Islet precursor cell (in vitro differentiated cells): ENCODE data around the gene CD9.
A peak's percentile ranks its signal among the peaks of the same experiment; 100 is the strongest.
"Not testable (repeated sequence)": the region's sequence is repeated elsewhere in the genome, so short reads cannot be mapped to it uniquely, and the experiment has no call there.

ENCODE experiments used
- DNase-seq: peaks from one replicate; pipeline ENCODE4 v3.0.0-alpha.2; 2018

Gene CD9, protein sequence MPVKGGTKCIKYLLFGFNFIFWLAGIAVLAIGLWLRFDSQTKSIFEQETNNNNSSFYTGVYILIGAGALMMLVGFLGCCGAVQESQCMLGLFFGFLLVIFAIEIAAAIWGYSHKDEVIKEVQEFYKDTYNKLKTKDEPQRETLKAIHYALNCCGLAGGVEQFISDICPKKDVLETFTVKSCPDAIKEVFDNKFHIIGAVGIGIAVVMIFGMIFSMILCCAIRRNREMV

DNA sequence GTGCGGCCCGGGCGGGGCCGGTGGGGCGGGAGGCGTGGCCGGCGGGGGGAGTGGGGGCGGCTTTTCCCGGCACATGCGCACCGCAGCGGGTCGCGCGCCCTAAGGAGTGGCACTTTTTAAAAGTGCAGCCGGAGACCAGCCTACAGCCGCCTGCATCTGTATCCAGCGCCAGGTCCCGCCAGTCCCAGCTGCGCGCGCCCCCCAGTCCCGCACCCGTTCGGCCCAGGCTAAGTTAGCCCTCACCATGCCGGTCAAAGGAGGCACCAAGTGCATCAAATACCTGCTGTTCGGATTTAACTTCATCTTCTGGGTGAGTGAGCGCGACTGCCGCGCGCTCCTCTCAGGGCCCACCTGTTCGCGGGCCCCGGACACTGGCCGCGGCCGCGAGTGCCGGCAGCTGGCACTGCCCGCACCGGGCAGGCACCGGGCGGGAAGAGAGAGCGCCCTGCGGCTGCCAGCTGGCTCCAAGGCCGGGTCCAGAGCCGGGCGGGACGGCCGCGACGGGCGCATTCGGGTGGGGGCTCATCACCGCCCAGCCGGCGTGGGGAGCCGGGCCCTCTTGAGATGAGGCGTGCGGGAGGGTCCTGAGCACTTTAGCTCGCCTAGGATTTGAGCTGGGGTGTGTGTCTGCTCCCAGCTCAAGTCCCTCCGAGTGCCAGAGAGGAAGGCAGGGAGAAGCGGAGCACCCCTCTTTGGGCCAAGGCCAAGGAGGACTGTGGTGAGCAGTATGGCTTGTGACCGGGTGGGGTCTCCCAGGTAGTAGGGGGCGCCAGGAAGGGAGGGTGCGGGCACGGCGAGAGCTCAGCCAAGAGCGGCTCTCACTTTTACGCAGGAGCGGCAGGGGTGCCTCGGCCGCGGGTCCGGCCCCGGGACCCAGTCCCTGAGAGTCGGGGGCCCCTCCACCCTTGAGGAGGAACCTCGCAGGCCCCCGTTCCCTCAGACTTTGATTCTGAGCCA lies at the start of gene CD9:
CD9 (plus strand) TSS at position 145 of the 957 bp plus-strand sequence; CDS start at position 245, 100 bp downstream.
- DNase-seq = peak; percentile 59

DNA sequence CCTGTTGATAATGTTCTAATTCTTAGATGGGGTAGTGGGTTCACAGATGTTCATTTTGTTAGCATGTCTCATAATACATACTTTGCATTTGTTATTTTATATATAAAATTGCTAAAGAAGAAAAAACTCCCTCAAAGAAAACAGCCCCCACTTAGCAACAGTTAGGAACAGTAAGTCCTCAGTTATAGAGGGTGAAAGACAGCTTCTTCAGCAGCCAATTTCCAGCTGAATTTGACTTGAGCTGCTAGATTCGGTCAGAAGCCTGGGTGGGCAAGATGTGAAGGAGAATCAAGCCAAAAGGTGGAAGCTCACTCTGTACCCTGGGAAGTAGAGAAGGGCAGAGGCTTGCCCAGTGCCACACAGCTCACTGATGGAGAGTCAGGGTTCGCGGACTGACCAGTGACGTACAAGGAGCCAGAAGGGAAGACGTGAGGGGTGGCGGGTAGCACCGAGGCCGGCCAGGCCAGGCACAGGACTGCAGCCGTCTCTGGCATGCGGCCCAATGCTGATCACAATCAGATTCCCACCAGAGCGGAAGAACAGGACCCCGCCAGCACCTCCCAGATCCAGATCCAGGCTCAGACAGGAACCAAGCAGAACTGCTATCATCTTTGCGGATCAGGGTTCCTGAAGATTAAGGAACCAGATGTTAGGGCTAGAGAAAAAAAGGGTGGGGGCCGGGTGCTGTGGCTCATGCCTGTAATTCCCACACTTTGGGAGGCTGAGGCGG lies 45.3 kb upstream of the CD9 start:
- peak; percentile 82 for DNase-seq

DNA sequence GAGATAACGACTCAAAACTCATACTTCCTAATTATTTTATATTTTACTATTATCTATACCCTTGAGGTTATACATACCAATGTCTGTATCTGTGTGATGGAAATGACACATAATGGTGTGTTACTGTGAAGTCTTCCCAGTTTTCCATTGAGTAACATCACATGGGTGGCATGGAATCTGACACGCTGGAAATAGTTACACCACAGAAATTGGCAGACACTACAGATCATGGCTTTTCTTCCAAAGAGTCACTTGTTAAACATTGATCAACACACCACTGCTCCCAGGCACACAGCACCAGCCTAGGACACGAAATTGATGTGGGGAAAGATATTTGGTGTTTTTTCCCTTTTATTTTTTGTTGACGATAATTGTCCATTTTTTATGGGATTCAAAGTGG lies 42.7 kb upstream of the CD9 start:
- no peak for DNase-seq

DNA sequence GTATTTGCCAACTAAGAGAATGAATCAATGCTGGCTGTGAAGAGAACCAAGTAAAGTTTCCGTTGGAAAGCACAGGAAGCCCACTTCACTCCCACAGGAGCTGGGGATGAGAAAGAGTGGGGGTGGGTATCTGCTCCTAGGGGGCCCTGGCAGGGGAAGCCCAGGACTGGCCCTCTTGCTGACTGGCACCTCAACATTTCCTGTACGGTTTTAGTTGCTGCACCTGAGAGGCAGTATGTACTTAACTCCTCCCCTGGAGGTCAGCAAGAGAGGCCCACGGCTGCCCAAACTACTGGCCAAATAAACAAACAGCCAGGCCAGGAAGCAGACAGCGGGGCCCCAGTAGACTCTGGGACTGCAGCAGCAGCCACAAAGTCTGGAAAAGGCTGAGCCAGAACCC lies 41.9 kb upstream of the CD9 start:
- no peak for DNase-seq

DNA sequence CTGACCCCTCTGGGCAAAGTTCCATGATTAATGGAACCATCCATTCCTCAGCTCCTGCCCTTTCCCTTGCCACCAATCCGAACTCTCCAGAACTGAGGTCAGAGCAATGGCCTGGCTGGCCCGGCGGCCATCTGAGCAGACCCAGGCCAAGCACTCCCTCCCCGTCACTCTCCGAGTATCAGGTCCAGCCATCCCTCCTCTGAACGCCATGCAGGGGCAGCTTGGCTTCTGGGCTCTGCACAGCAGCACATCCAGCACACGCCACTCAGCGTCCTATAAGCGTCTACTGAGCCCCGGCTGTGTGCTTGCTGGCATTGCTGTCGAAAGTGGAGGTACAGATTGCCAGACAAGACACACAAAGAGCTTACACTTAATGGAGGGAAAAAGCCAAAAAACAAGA lies 41.5 kb upstream of the CD9 start:
- no peak for DNase-seq

DNA sequence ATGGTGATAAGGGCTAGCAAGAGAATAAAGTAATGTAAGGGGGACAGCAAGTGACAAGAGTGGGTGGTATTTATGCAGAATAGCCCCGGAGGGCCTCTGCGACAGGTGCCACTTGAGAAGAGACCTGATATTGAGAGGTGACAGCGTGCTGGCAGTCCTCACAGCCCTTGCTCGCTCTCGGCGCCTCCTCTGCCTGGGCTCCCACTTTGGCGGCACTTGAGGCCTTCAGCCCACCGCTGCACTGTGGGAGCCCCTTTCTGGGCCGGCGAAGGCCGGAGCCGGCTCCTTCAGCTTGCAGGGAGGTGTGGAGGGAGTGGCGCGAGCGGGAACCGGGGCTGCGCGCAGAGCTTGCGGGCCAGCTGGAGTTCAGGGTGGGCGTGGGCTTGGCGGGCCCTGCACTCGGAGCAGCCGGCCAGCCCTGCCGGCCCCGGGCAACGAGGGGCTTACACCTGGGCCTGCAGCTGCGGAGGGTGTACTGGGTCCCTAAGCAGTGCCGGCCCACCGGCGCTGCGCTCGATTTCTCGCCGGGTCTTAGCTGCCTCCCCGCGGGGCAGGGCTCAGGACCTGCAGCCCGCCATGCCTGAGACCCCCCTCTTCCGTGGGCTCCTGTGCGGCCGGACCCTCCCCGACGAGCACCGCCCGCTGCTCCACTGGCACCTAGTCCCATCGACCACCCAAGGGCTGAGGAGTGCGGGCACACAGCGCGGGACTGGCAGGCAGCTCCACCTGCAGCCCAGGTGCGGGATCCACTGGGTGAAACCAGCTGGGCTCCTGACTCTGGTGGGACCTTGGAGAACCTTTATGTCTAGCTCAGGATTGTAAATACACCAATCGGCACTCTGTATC lies 40.8 kb upstream of the CD9 start:
- not testable (repeated sequence) for DNase-seq

DNA sequence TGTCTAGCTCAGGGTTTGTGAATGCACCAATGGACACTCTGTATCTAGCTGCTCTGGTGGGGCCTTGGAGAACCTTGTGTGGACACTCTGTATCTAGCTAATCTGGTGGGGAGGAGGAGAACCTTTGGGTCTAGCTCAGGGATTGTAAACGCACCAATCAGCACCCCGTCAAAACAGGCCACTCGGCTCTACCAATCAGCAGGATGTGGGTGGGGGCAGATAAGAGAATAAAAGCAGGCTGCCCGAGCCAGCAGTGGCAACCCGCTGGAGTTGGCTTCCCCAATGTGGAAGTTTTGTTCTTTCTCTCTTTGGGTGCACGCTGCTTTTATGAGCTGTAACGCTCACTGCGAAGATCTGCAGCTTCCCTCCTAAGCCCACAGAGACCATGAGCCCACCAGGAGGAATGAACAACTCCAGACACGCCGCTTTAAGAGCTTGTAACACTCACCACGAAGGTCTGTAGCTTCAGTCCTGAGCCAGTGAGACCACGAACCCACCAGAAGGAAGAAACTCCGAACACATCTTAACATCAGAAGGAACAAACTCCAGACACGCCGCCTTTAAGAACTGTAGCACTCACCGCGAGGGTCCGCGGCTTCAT lies 40.1 kb upstream of the CD9 start:
- DNase-seq = not testable (repeated sequence)

DNA sequence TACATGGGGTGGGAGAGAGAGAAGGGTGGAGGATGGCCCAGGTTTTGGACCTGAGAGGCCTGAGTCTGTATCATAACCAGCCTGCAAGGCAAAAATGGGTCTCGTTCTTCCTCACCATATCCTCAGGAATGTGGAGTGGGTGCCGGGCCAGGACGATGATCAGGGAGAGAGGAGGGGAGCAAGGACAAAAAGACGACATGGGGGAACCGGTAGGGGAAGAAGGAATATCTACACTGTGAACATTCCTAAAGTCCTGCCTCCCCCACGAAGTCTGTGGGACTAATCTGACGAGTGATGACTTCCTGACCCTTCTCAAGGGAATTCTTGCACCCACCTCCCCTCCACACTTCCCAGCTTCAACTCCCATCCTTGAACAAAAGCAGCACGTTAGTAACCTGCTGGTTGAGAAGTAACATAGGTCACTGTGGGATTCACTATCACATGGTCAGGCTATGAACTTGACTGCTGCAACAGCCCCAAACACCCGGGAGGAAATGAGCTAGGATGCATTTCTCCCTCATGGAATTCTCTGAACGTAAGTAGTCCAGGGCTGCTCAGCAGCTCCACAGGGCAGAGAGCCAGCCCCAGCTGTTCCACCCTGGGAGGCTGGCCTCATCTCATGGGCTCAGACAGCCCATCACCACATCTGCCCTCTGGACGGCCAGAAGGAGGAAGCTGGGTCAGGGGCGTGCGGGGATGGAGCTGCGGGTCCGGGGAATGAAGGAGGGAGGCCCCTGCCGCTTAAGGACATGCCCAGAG lies 38.9 kb upstream of the CD9 start:
- DNase-seq = no peak

DNA sequence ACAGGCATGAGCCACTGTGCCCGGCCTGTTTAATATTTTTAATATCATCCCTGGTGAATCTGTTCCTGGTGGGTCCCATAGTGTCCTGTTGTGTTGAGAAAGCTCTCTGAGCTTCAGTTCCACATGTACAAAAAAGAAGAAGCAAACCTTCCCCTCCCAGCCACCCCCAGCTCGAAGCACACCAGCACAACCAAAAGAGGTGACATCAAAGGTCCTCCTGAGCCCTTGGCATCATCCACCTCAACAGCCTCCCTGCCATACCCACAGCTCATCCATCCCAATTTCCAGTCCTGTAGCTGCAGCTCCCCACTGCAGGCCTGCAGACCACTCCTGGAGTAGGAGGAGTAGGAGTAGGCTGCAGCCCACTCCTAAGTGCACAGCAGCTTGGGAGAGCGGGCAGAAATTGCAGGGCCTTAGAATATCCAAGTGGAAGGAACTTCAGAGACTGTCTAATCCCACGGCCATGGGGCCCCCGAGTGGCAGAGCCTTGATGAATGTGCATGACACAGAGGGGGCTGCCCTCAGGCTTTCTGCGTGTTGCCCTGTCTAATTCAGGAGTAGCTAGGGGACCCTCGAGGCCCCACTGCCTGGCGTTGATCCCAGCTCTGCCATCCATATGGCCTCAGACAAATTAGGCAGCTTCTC lies 36.7 kb upstream of the CD9 start:
- no peak for DNase-seq

DNA sequence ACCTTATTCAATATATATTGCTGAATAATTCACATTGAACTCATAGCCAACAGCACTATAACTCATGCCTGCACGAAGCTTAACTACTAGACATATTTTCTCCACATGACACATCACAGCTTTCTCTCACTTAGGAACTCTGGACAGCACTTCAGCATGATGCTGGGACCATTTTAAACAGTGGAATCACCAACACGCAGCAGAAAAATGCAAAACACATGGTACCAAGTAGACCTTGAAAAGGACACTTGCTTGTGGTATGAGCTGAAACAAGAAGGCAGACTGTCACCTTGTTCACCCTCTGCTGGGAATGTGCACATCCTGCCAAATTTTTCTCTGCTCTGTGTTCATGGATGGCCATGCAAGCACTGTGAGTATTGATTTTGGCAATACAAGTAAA lies 34.8 kb upstream of the CD9 start:
- DNase-seq = no peak

DNA sequence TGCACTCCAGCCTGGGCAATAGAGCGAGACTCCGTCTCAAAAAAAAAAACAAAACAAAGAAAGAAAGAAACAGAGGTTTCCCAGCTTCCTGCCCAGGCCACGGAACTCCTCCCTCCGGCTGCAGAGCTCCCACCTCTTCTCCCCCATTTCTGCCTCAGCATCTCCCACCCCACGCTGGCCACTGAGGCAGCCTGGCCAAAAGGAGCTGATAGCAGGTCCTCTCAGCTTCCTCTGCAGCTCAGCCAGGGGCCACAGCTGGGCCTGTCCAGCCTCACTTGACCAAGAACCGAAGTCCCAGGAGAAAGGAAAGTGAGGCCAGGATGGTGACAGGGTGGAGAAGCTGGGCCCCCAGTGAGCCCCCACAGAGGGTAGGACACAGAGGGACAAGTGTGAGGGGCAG lies 33.4 kb upstream of the CD9 start:
- no peak for DNase-seq

DNA sequence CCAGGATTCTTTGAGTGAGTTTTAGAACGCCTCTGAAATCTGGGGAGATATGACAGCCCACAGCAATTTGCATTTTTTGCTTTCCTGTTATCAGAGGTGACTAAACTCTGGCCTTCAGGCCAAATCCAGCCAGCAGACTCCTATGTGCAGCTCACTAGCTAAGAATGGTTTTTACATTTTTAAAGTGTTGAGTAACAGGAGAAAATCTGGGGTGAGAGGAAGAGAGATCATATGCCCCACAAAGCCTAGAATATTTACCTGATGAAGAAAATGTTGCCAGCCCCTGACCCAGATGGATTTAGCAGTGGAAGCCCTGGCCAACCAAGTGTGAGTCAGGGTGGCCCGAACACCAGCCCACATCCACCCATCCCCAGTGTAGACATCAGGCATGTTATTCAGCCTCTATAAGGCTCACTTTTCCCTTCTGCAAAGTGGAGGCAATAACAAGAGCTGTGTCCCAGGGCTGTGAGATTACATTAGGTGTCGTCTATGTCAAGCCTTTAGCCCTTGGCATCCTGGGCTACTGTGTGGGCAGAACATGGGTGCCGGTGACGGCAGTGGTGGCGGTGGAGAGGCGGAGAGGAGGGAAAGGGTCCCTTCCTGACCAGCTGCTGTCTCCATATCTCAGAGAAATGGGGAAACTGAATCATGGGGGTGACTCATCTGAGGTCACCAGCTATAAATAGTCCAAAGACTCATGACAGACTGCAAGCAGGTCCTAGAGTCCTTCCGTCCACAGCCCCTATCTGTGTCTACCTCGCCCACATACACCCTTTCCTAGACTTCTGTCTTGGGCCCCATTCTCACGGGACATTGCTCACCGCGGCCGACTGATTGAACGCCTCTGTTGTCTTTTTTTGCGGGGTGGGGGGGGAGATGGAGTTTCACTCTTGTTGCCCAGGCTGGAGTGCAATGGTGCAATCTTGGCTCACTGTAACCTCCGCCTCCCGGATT lies 32.6 kb upstream of the CD9 start:
- peak; percentile 84 for DNase-seq

DNA sequence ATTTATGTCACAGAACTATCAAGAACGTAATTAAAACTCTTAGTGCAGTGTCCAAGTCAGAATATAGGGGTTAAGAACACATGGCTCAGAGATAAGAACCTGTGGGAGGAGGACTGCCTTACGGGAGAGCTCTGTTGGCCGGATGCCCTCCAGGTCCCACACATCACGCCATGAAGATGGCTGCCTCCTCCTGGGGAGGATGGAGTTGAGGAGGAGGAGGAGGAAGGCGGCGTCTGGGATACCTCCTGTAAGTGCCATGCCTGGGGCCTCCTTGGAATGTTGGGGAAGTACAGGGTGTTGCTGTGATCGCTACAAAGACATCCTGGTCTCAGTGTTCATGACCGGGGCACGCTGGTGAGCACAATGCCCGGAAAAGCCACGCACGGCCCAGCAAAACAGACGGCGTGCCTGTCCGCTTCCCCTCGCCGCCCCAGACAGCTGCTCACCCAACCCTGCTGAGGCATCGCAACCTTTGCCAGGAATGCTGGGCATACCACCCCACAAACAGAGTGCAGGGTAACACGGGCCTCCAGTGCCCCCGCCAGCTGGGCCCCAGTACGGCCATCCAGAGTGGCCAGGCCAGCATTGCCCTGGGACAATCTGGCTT lies 28.7 kb upstream of the CD9 start:
- no peak for DNase-seq

DNA sequence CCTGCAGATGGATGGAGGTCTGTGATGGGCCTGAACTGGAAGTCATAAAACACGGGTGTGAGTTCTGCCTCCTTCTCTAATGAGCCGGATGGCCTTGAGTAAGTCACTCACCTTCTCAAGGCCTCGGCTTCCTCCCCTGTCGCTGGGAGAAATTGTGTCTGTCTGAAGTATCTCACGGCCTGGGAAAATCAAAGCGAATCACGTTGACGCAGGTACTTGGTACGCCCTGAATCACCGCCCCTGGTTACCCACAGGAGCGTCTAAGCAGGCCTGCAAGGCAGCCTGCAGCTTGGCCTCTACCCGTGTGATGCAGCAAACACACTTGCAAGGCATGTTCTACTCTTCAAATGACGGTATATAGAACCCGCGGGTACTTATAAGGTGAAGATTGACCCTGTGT lies 28.1 kb upstream of the CD9 start:
- DNase-seq = no peak

DNA sequence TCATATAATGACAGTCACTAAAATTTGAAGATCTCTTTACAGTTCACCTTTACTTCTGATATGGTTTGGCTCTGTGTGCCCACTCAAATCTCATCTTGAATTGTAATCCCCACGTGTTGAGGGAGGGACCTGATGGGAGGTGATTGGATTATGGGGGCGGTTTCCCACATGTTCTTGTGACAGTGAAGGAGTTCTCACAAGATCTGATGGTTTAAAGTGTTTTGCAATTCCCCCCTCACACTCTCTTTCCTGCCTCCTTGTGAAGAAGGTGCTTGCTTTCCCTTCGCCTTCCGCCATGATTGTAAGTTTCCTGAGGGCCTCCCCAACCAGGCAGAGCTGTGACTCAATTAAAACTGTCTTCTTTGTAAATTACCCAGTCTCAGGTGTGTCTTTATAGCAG lies 27.3 kb upstream of the CD9 start:
- no peak for DNase-seq

DNA sequence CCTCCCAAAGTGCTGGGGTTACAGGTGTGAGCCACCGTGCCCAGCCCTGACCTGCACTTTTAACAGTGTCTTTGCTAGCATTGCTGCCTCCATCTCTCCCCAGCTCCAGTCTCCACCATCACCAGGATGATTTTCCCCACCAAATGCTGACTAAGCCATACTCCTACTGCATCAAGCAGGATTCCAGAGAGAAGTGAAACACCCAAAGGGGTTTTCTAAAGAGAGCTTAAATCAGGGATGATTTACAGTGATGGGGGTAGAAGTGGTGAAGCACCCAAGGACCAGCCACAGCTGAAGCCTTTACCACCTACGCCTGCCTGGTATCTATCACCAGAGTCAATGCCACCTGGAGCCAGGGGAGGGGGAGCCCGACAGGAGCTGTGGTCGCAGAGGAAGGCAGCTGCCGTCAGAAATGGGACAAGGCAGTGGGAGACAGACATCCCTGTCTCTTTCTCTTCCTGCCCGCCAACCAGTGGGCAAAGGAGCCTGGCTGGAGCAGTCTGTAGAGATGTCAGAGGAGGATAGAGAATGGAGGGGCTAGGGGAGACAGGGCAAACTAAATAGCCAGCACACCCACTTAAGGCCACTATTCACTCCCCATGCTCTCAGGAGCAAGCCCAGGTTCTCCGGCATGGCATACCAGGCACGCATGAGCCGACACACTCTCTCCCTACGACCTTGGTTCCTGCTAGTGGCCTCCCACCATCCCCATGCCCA lies 22.4 kb upstream of the CD9 start:
- peak; percentile 51 for DNase-seq

DNA sequence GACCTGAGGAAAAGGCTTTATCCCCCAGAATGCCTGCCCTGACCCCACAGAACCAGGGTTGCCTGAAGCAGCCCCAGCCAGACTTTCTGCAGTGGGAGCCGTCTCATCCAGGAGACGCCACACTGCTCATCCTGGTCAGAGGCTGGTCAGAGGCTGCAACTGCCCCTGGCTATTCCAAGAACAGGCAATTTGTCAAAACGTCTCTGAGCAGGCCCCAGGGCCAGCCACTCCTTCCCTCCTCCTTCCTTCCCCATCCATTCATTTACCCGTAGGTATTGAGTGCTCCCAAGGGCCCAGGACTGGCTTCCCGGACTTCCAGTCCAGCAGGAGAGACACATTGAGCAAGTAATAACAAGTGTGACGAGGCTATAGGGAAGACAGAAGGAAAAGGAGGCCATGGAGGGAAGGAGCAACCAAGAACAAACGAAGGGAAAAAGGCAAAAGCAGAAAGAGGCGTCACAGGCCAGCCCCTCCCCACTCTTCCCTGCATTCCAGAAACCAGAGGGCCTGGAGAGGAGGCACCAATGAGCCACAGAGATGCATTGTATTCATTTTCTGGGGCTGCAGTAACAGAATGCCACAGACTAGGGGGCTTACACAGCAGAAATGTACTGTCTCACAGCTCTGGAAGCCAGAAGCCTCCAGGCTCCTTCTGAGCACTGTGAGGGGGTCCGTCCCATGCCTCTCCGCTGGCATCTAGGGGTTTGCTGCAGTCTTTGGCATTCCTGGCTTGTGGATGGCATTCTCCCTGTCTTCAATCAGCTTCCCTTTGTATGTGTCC lies 21.0 kb upstream of the CD9 start:
- DNase-seq = peak; percentile 98
